HEK293 (cell line): ENCODE measurements around the gene TTC7B.

ENCODE experiments used
- BCL11A ChIP-seq: fragments of 450-650 bp; formaldehyde crosslinking; IDR thresholded peaks from 2 replicates; pipeline ENCODE4 v1.5.1; 2016; ENCODE audit warnings: low read depth, missing biosample characterization, missing genetic modification characterization
- CTCF ChIP-seq: fragments of 450-650 bp; formaldehyde crosslinking; IDR thresholded peaks from 2 replicates; pipeline ENCODE4 v1.5.1; 2016; ENCODE audit warnings: missing biosample characterization, missing genetic modification characterization
- IKZF3 ChIP-seq: fragments of 450-650 bp; IDR thresholded peaks from 2 replicates; pipeline ENCODE4 v1.5.0; 2018; ENCODE audit warnings: missing biosample characterization, mild to moderate bottlenecking, missing genetic modification characterization, moderate library complexity
- MYNN ChIP-seq: fragments of 450-650 bp; formaldehyde crosslinking; IDR thresholded peaks from 2 replicates; pipeline ENCODE4 v1.5.1; 2016; ENCODE audit warnings: missing biosample characterization, missing genetic modification characterization, borderline replicate concordance
- ZFP37 ChIP-seq: fragments of 450-650 bp; formaldehyde crosslinking; IDR thresholded peaks from 2 replicates; pipeline ENCODE4 v1.5.1; 2016; ENCODE audit warnings: missing biosample characterization, missing genetic modification characterization
- ZNF664 ChIP-seq: fragments of 450-650 bp; formaldehyde crosslinking; IDR thresholded peaks from 2 replicates; pipeline ENCODE4 v1.5.1; 2016; ENCODE audit warnings: missing biosample characterization, missing genetic modification characterization

- no peak for TF ChIP-seq CTCF (tag by site-specific recombination)
- no peak for TF ChIP-seq ZNF664 (tag by site-specific recombination)
- TF ChIP-seq BCL11A (tag by site-specific recombination): no peak
- no peak for TF ChIP-seq MYNN (tag by site-specific recombination)
- TF ChIP-seq ZFP37: no peak
- no peak for TF ChIP-seq IKZF3 (tag by site-specific recombination)
These were observed 68.3 kb downstream of the TTC7B start for GRCh38 chr14:90747909-90748308.
